ENCODE measurements around the gene OR52I2.

Gene OR52I2

DNA sequence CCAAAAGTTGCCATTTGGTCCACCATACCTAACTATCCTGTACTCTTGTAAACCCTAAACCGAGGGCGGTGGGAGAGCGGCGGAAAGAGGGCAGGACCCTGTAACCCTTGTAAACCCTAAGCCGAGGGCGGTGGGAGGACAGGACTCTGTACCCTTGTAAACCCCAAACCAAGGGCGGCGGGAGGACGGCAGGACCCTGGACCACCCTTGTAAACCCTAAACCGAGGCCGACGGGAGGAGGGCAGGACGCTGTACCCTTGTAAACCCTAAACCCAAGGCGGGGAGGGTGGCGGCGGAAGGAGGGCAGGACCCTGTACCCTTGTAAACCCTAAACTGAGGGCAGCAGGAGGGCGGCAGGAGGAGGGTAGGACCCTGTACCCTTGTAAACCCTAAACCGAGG lies 12.5 kb upstream of the OR52I2 start:
- Histone ChIP-seq H3K9ac (ENCODE audit: low read depth, low read length) (no peak overlapping the region), H3K4me1 (ENCODE audit: insufficient read depth, low read length) (peaks cover 9% of the 10 kb centered on the region), H3K9me3 (ENCODE audit: insufficient read depth, low read depth, low read length) (no peaks in the 10 kb centered on the region), H3K36me3 (ENCODE audit: insufficient read depth, low read length) (no peaks in the 10 kb centered on the region), H3K27me3 (ENCODE audit: insufficient read depth, low read length) (no peaks in the 10 kb centered on the region), H3K4me3 (ENCODE audit: low read length) (no peak overlapping the region), H3K27ac (ENCODE audit: low read depth, low read length) (no peak overlapping the region)
- WGBS = 92% methylated on average over 18 of the region's 18 CpGs

GRCh38 chr11:4576880-4577279 lies 4.7 kb upstream of the OR52I2 start:
- peaks cover 4% of the 10 kb centered on the region for H3K4me1 ChIP-seq (ENCODE audit: insufficient read depth, low read length)
- H3K4me3 ChIP-seq (ENCODE audit: low read length) = no peak overlapping the region
- no peaks in the 10 kb centered on the region for H3K9me3 ChIP-seq (ENCODE audit: insufficient read depth, low read depth, low read length)
- H3K27ac ChIP-seq (ENCODE audit: low read depth, low read length) = no peak overlapping the region
- no peaks in the 10 kb centered on the region for H3K36me3 ChIP-seq (ENCODE audit: insufficient read depth, low read length)
- no peak overlapping the region for H3K9ac ChIP-seq (ENCODE audit: low read depth, low read length)
- WGBS = 96% methylated on average over 3 of the region's 3 CpGs
- no peaks in the 10 kb centered on the region for H3K27me3 ChIP-seq (ENCODE audit: insufficient read depth, low read length)

GRCh38 chr11:4577761-4578160 lies 3.8 kb upstream of the OR52I2 start:
- H3K36me3 ChIP-seq (ENCODE audit: insufficient read depth, low read length) = no peaks in the 10 kb centered on the region
- WGBS = 100% methylated on average over 2 of the region's 2 CpGs
- no peaks in the 10 kb centered on the region for H3K9me3 ChIP-seq (ENCODE audit: insufficient read depth, low read depth, low read length)
- H3K9ac ChIP-seq (ENCODE audit: low read depth, low read length) = no peak overlapping the region
- H3K27ac ChIP-seq (ENCODE audit: low read depth, low read length) = no peak overlapping the region
- H3K4me3 ChIP-seq (ENCODE audit: low read length) = no peak overlapping the region
- no peaks in the 10 kb centered on the region for H3K27me3 ChIP-seq (ENCODE audit: insufficient read depth, low read length)
- no peaks in the 10 kb centered on the region for H3K4me1 ChIP-seq (ENCODE audit: insufficient read depth, low read length)

- no peaks in the 10 kb centered on the region for H3K27me3 ChIP-seq (ENCODE audit: insufficient read depth, low read length)
- no peak overlapping the region for H3K4me3 ChIP-seq (ENCODE audit: low read length)
- H3K27ac ChIP-seq (ENCODE audit: low read depth, low read length) = no peak overlapping the region
- H3K9me3 ChIP-seq (ENCODE audit: insufficient read depth, low read depth, low read length) = no peaks in the 10 kb centered on the region
- WGBS = 95% methylated on average over 6 of the region's 6 CpGs
- H3K9ac ChIP-seq (ENCODE audit: low read depth, low read length) = no peak overlapping the region
- no peaks in the 10 kb centered on the region for H3K4me1 ChIP-seq (ENCODE audit: insufficient read depth, low read length)
- no peaks in the 10 kb centered on the region for H3K36me3 ChIP-seq (ENCODE audit: insufficient read depth, low read length)
Measured at GRCh38 chr11:4578624-4579023, 2.9 kb upstream of the OR52I2 start.

GRCh38 chr11:4580124-4580523 lies 1.4 kb upstream of the OR52I2 start:
- 92% methylated on average over 1 of the region's 1 CpG for WGBS
- H3K9ac ChIP-seq (ENCODE audit: low read depth, low read length) = no peak overlapping the region
- H3K36me3 ChIP-seq (ENCODE audit: insufficient read depth, low read length) = no peaks in the 10 kb centered on the region
- H3K9me3 ChIP-seq (ENCODE audit: insufficient read depth, low read depth, low read length) = no peaks in the 10 kb centered on the region
- H3K4me1 ChIP-seq (ENCODE audit: insufficient read depth, low read length) = no peaks in the 10 kb centered on the region
- H3K4me3 ChIP-seq (ENCODE audit: low read length) = no peak overlapping the region
- H3K27me3 ChIP-seq (ENCODE audit: insufficient read depth, low read length) = no peaks in the 10 kb centered on the region
- H3K27ac ChIP-seq (ENCODE audit: low read depth, low read length) = no peak overlapping the region

- no peak overlapping the region for H3K27ac ChIP-seq (ENCODE audit: low read depth, low read length)
- H3K27me3 ChIP-seq (ENCODE audit: insufficient read depth, low read length) = no peaks in the 10 kb centered on the region
- WGBS = 94% methylated on average over 3 of the region's 3 CpGs
- no peaks in the 10 kb centered on the region for H3K4me1 ChIP-seq (ENCODE audit: insufficient read depth, low read length)
- no peaks in the 10 kb centered on the region for H3K36me3 ChIP-seq (ENCODE audit: insufficient read depth, low read length)
- no peak overlapping the region for H3K4me3 ChIP-seq (ENCODE audit: low read length)
- H3K9me3 ChIP-seq (ENCODE audit: insufficient read depth, low read depth, low read length) = no peaks in the 10 kb centered on the region
- no peak overlapping the region for H3K9ac ChIP-seq (ENCODE audit: low read depth, low read length)
Measured at GRCh38 chr11:4589017-4589416, 7.5 kb downstream of the OR52I2 start.

- H3K9ac ChIP-seq (ENCODE audit: low read depth, low read length) = no peak within 1 kb of the TSS
- no peak within 1 kb of the TSS for H3K27ac ChIP-seq (ENCODE audit: low read depth, low read length)
- no peaks in the 10 kb centered on the region for H3K9me3 ChIP-seq (ENCODE audit: insufficient read depth, low read depth, low read length)
- 95% methylated on average over 1 of the region's 1 CpG for WGBS
- no peak within 1 kb of the TSS for H3K4me3 ChIP-seq (ENCODE audit: low read length)
- H3K4me1 ChIP-seq (ENCODE audit: insufficient read depth, low read length) = no peaks in the 10 kb centered on the region
- peaks cover 7% of the 10 kb centered on the region for H3K36me3 ChIP-seq (ENCODE audit: insufficient read depth, low read length)
- H3K27me3 ChIP-seq (ENCODE audit: insufficient read depth, low read length) = no peaks in the 10 kb centered on the region
Measured at GRCh38 chr11:4593739-4594138, 12.2 kb downstream of the OR52I2 start, which contains the start of gene OR52I1. TSS of gene OR52I1 (plus strand) at chr11:4594039. CDS start at chr11:4594039, 0 bp downstream.

GRCh38 chr11:4605057-4605456 lies 23.5 kb downstream of the OR52I2 start:
- WGBS = 95% methylated on average over 4 of the region's 4 CpGs
- H3K4me3 ChIP-seq (ENCODE audit: low read length) = no peak overlapping the region
- no peaks in the 10 kb centered on the region for H3K9me3 ChIP-seq (ENCODE audit: insufficient read depth, low read depth, low read length)
- H3K9ac ChIP-seq (ENCODE audit: low read depth, low read length) = no peak overlapping the region
- H3K27me3 ChIP-seq (ENCODE audit: insufficient read depth, low read length) = no peaks in the 10 kb centered on the region
- H3K36me3 ChIP-seq (ENCODE audit: insufficient read depth, low read length) = peaks cover 16% of the 10 kb centered on the region
- H3K4me1 ChIP-seq (ENCODE audit: insufficient read depth, low read length) = peaks cover 5% of the 10 kb centered on the region; the same call in 1 of the 2 replicates
- no peak overlapping the region for H3K27ac ChIP-seq (ENCODE audit: low read depth, low read length)

GRCh38 chr11:4606231-4607015 lies 24.9 kb downstream of the OR52I2 start:
- Histone ChIP-seq H3K9ac (ENCODE audit: low read depth, low read length) (no peak overlapping the region), H3K4me3 (ENCODE audit: low read length) (no peak overlapping the region)
- 95% methylated on average over 1 of the region's 1 CpG for WGBS

DNA sequence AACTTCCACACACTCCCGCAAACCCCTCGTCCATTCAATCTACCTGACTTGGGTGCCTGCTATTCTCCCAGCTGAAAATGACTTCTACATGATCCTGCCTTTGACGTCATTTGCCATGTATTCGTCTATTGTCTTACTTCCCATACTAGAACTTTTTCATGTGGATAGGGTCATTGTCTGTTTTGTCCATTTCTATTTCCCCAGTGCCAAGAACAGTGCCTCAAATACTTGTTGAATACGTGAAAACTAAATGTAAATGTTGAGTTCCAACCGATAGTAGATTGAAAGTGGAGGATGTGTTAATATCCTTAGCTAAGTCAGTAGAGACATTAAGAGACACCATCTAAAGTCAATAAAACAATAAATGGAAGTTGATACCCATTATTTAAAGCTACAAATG lies 25.6 kb downstream of the OR52I2 start:
- Histone ChIP-seq H3K9me3 (ENCODE audit: insufficient read depth, low read depth, low read length) (no peaks in the 10 kb centered on the region), H3K27ac (ENCODE audit: low read depth, low read length) (no peak overlapping the region), H3K4me3 (ENCODE audit: low read length) (peak overlapping the region; percentile 90), H3K27me3 (ENCODE audit: insufficient read depth, low read length) (peaks cover 3% of the 10 kb centered on the region; the same call in 1 of the 2 replicates), H3K9ac (ENCODE audit: low read depth, low read length) (peak overlapping the region; percentile 86), H3K36me3 (ENCODE audit: insufficient read depth, low read length) (no peaks in the 10 kb centered on the region; the same call in 1 of the 2 replicates), H3K4me1 (ENCODE audit: insufficient read depth, low read length) (peaks cover 5% of the 10 kb centered on the region; the same call in 1 of the 2 replicates)
- 78% methylated on average over 6 of the region's 6 CpGs for WGBS

More at GRCh38 chr11:4606231-4607015, 24.9 kb downstream of the OR52I2 start:
- no peaks in the 10 kb centered on the region for H3K9me3 ChIP-seq (ENCODE audit: insufficient read depth, low read depth, low read length)
- peaks cover 4% of the 10 kb centered on the region for H3K36me3 ChIP-seq (ENCODE audit: insufficient read depth, low read length)
- no peak overlapping the region for H3K27ac ChIP-seq (ENCODE audit: low read depth, low read length)
- no peaks in the 10 kb centered on the region; the same call in 1 of the 2 replicates for H3K27me3 ChIP-seq (ENCODE audit: insufficient read depth, low read length)
- peaks cover 5% of the 10 kb centered on the region; the same call in 1 of the 2 replicates for H3K4me1 ChIP-seq (ENCODE audit: insufficient read depth, low read length)

GRCh38 chr11:4607781-4608666 lies 26.5 kb downstream of the OR52I2 start, which contains the start of gene TRIM68:
TSS of gene TRIM68 (minus strand) at chr11:4608231. CDS start at chr11:4605504, 2,727 bp downstream.
- Histone ChIP-seq H3K27me3 (ENCODE audit: insufficient read depth, low read length) (peaks cover 3% of the 10 kb centered on the region; the same call in 1 of the 2 replicates), H3K9me3 (ENCODE audit: insufficient read depth, low read depth, low read length) (no peaks in the 10 kb centered on the region), H3K36me3 (ENCODE audit: insufficient read depth, low read length) (no peaks in the 10 kb centered on the region; the same call in 1 of the 2 replicates), H3K4me1 (ENCODE audit: insufficient read depth, low read length) (peaks cover 5% of the 10 kb centered on the region; the same call in 1 of the 2 replicates), H3K4me3 (ENCODE audit: low read length) (peak within 1 kb of the TSS; percentile 90), H3K27ac (ENCODE audit: low read depth, low read length) (peak within 1 kb of the TSS; percentile 92; the same call in 1 of the 2 replicates), H3K9ac (ENCODE audit: low read depth, low read length) (peak within 1 kb of the TSS; percentile 86)
- WGBS = 5% methylated on average over 43 of the region's 43 CpGs
